Astrocyte (in vitro differentiated cells and primary cell): ENCODE measurements around the gene MTERF4. TPM values are rescaled to one million over a fixed set of nuclear protein-coding genes. Genes with fewer than 3 reads are reported as not detected.
A peak's percentile ranks its signal among the peaks of the same experiment; 100 is the strongest.

Experiments used
- DNase-seq: peaks from one replicate; pipeline ENCODE4 v3.0.0-alpha.2; 2010; ENCODE audit warnings: low read depth
- FAIRE-seq: peaks from 2 replicates; lab custom pipeline; 2011; peaks lifted over from hg19 to GRCh38; lab: Jason Lieb, UNC
- H2AFZ ChIP-seq: 2 replicates; pipeline ENCODE4 v1.6.0; 2012; ENCODE audit warnings: low read depth, low read length, inconsistent platforms
- H3K27ac ChIP-seq: 2 replicates; pipeline ENCODE4 v1.5.1; 2011; ENCODE audit warnings: low read depth, low read length, inconsistent platforms
- H3K27me3 ChIP-seq: 2 replicates; pipeline ENCODE4 v1.6.0; 2011; ENCODE audit warnings: low read length, inconsistent platforms; ENCODE audit not compliant: insufficient read depth
- H3K36me3 ChIP-seq: 2 replicates; pipeline ENCODE4 v1.5.1; 2011; ENCODE audit warnings: low read length, inconsistent platforms; ENCODE audit not compliant: insufficient read depth
- H3K4me1 ChIP-seq: 2 replicates; pipeline ENCODE4 v1.5.1; 2011; ENCODE audit warnings: low read length, inconsistent platforms; ENCODE audit not compliant: insufficient read depth
- H3K4me2 ChIP-seq: 2 replicates; pipeline ENCODE4 v1.6.0; 2012; ENCODE audit warnings: low read length, inconsistent platforms
- H3K4me3 ChIP-seq: 2 replicates; pipeline ENCODE4 v1.5.1; 2011; ENCODE audit warnings: low read depth, mild to moderate bottlenecking, low read length, inconsistent platforms; ENCODE audit not compliant: insufficient read depth
- H3K79me2 ChIP-seq: 2 replicates; pipeline ENCODE4 v1.6.0; 2012; ENCODE audit warnings: mild to moderate bottlenecking, low read length, inconsistent platforms; ENCODE audit not compliant: insufficient read depth
- H3K9ac ChIP-seq: 2 replicates; pipeline ENCODE4 v1.6.0; 2012; ENCODE audit warnings: mild to moderate bottlenecking, low read length, inconsistent platforms
- H3K9me3 ChIP-seq: 2 replicates; pipeline ENCODE4 v1.5.1; 2012; ENCODE audit warnings: low read depth, mild to moderate bottlenecking, low read length, inconsistent platforms; ENCODE audit not compliant: insufficient read depth
- H4K20me1 ChIP-seq: 2 replicates; pipeline ENCODE4 v1.6.0; 2012; ENCODE audit warnings: low read length, inconsistent platforms; ENCODE audit not compliant: insufficient read depth
- H3K27ac Mint-ChIP-seq: one replicate; pipeline ENCODE4 v1.8.0; 2021; ENCODE audit warnings: mild to moderate bottlenecking, mixed read lengths; ENCODE audit not compliant: unreplicated experiment
- H3K27me3 Mint-ChIP-seq: one replicate; pipeline ENCODE4 v1.8.0; 2021; ENCODE audit warnings: low read depth, mixed read lengths; ENCODE audit not compliant: unreplicated experiment
- H3K36me3 Mint-ChIP-seq: one replicate; pipeline ENCODE4 v1.8.0; 2021; ENCODE audit warnings: low read depth, mixed read lengths; ENCODE audit not compliant: unreplicated experiment
- H3K4me1 Mint-ChIP-seq: one replicate; pipeline ENCODE4 v1.8.0; 2021; ENCODE audit warnings: low read depth, mixed read lengths; ENCODE audit not compliant: unreplicated experiment
- H3K4me3 Mint-ChIP-seq: one replicate; pipeline ENCODE4 v1.8.0; 2021; ENCODE audit warnings: mild to moderate bottlenecking, moderate library complexity, mixed read lengths; ENCODE audit not compliant: unreplicated experiment
- H3K9me3 Mint-ChIP-seq: one replicate; pipeline ENCODE4 v1.8.0; 2021; ENCODE audit warnings: mild to moderate bottlenecking, mixed read lengths; ENCODE audit not compliant: unreplicated experiment
- CTCF ChIP-seq: IDR thresholded peaks from 2 replicates; pipeline ENCODE4 v1.5.1; 2011; ENCODE audit warnings: low read depth, mild to moderate bottlenecking, inconsistent platforms, low read length, moderate library complexity; ENCODE audit not compliant: insufficient read depth
- EZH2 ChIP-seq: IDR thresholded peaks from 2 replicates; pipeline ENCODE4 v1.6.1; 2012; ENCODE audit warnings: mild to moderate bottlenecking, low read length, inconsistent platforms; ENCODE audit not compliant: insufficient read depth
- total RNA-seq: library from RNA; stranded (reverse); gene quantifications from 2 replicates; pipeline ENCODE4 v1.2.1, GENCODE V29; 2021

Gene MTERF4
- total RNA-seq, 1 donor from 2014 or later, result 26.3 TPM

DNA sequence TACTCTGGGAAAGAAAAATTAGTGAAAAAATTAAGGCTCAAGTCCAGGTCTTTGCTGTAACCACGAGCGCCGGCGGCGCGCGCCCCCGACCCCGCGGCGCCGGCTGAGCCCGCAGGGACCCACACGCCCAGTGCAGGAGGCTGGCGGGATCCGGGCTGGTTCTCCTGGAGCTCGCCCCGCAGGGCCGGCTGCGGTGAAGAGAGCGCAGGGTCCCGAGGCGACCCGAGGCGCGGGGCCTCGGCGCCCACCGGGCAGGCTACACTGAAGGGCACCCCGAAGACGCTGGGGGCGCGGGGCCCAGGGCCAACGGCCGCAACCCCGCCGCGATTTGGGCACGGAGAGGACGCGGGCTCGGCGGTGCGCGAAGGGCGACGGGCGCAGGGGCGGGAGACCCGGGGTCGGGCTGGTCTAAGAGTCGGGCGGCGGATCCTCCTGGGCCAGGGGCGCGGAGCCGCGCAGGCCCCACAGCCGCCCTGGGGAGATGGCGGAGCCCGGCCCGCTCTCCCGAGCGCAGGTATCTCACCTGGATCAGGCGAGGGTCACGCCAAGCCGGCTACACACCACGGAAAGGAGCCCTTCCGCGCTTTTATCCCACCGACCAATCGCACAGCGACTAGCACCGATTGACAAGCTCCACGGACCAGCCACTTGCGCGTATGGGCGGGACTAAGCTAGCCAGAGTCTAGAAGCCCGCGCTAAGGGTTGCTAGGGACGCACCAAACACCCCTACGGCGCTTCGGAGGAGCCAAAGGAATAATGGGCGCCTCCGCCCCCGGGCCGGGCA, 47.0 kb upstream of the MTERF4 start, which contains the start of gene PASK:
PASK (minus strand) TSS at position 582 of the 784 bp plus-strand sequence. CDS start 6,440 bp downstream, outside the sequence.
- H4K20me1 ChIP-seq, result peaks cover 18% of the 10 kb centered on the region
- H3K79me2 ChIP-seq, result peaks cover 23% of the 10 kb centered on the region
- Mint-ChIP-seq H3K27me3 (no peaks in the 10 kb centered on the region), H3K4me1 (peaks cover 19% of the 10 kb centered on the region), H3K36me3 (peaks cover 2% of the 10 kb centered on the region), H3K9me3 (no peaks in the 10 kb centered on the region), H3K4me3 (peak within 1 kb of the TSS; percentile 97), H3K27ac (peak within 1 kb of the TSS; percentile 53)
- H3K27ac ChIP-seq, result peak within 1 kb of the TSS; percentile 4
- H3K27me3 ChIP-seq, result no peaks in the 10 kb centered on the region
- peak within 1 kb of the TSS; percentile 100 for H3K4me2 ChIP-seq
- peak within 1 kb of the TSS; percentile 80 for H3K4me3 ChIP-seq
- H2AFZ ChIP-seq, result peak within 1 kb of the TSS; percentile 100
- H3K4me1 ChIP-seq, result peaks cover 17% of the 10 kb centered on the region
- no peak for FAIRE-seq
- H3K9me3 ChIP-seq, result no peaks in the 10 kb centered on the region
- peak within 1 kb of the TSS; percentile 79 for H3K9ac ChIP-seq
- no peaks in the 10 kb centered on the region for H3K36me3 ChIP-seq
- no peak for TF ChIP-seq CTCF
- TF ChIP-seq EZH2, result no peak
- peak; percentile 86 for DNase-seq

GRCh38 chr2:241148239-241148638, 46.2 kb upstream of the MTERF4 start:
- Histone ChIP-seq H4K20me1 (peaks cover 16% of the 10 kb centered on the region), H3K79me2 (peaks cover 23% of the 10 kb centered on the region), H2AFZ (peak overlapping the region; percentile 100), H3K4me3 (peak overlapping the region; percentile 80), H3K27me3 (no peaks in the 10 kb centered on the region), H3K27ac (no peak overlapping the region), H3K4me2 (peak overlapping the region; percentile 100), H3K4me1 (peaks cover 17% of the 10 kb centered on the region), H3K9me3 (no peaks in the 10 kb centered on the region), H3K36me3 (no peaks in the 10 kb centered on the region), H3K9ac (peak overlapping the region; percentile 71)
- Mint-ChIP-seq H3K4me1 (peaks cover 15% of the 10 kb centered on the region), H3K27me3 (peaks cover 4% of the 10 kb centered on the region), H3K27ac (peak overlapping the region; percentile 1), H3K4me3 (peak overlapping the region; percentile 89), H3K36me3 (peaks cover 2% of the 10 kb centered on the region), H3K9me3 (no peaks in the 10 kb centered on the region)
- TF ChIP-seq CTCF, result no peak
- no peak for TF ChIP-seq EZH2
- no peak for DNase-seq
- FAIRE-seq, result no peak

DNA sequence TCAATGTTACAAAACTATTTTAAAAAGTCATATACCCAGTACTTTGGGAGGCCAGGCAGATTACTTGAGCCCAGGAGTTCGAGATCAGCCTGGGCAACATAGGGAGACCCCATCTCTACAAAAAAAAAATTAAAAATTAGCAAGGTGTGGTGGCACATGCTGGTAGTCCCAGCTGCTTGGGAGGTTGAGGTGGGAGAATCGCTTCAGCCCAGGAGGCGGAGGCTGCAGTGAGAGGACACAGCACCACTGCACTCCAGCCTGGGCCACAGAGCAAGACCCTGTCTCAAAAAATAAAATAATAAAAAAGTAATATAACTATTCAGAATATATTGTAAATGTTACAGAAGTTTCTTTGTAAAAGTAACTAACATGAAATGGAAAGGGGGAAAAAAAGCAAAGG, 45.2 kb upstream of the MTERF4 start:
- Histone ChIP-seq H4K20me1 (peaks cover 10% of the 10 kb centered on the region), H3K9ac (no peak overlapping the region), H3K9me3 (no peaks in the 10 kb centered on the region), H3K4me2 (no peak overlapping the region), H3K27me3 (no peaks in the 10 kb centered on the region), H2AFZ (no peak overlapping the region), H3K36me3 (no peaks in the 10 kb centered on the region), H3K27ac (no peak overlapping the region), H3K4me1 (peaks cover 17% of the 10 kb centered on the region), H3K79me2 (peaks cover 16% of the 10 kb centered on the region), H3K4me3 (no peak overlapping the region)
- FAIRE-seq (no peak), DNase-seq (no peak)
- H3K36me3 Mint-ChIP-seq, result peaks cover 3% of the 10 kb centered on the region
- H3K27ac Mint-ChIP-seq, result no peak overlapping the region
- H3K4me3 Mint-ChIP-seq, result no peak overlapping the region
- H3K4me1 Mint-ChIP-seq, result peaks cover 13% of the 10 kb centered on the region
- H3K9me3 Mint-ChIP-seq, result no peaks in the 10 kb centered on the region
- TF ChIP-seq EZH2 (no peak), CTCF (no peak)
- H3K27me3 Mint-ChIP-seq, result peaks cover 6% of the 10 kb centered on the region
